Loucy (cell line): ENCODE measurements around the gene MRPS35.

ENCODE experiments used
- CTCF ChIP-seq: fragments of 200-600 bp; sonication (generic); conservative IDR thresholded peaks from 2 replicates; pipeline ENCODE4 v1.5.1; 2014; ENCODE audit warnings: mild to moderate bottlenecking, antibody characterized with exemption, low read length
- EZH2phosphoT487 ChIP-seq: fragments of 200-600 bp; IDR thresholded peaks from 2 replicates; pipeline ENCODE4 v1.6.1; 2018; ENCODE audit warnings: antibody characterized with exemption, mild to moderate bottlenecking, moderate library complexity, borderline replicate concordance

- no peak for TF ChIP-seq CTCF
- TF ChIP-seq EZH2phosphoT487 = no peak
Measured at GRCh38 chr12:27673101-27673718, 37.4 kb upstream of the MRPS35 start.
